Transverse colon (tissue), 4 donors: ENCODE measurements around the gene CEACAM7. TPM values are rescaled to one million over a fixed set of nuclear protein-coding genes. Genes with fewer than 3 reads are reported as not detected.
A peak's percentile ranks its signal among the peaks of the same experiment; 100 is the strongest.

Source experiments
- DNase-seq: peaks from one replicate; pipeline ENCODE4 v3.0.0-alpha.2; 2019
- H3K27ac ChIP-seq, 4 donors: fragments of 200-600 bp; sonication (generic); 2 replicates each; pipeline ENCODE4 v1.5.1; 2016 to 2018; ENCODE audit warnings: inconsistent platforms in 4 of 4
- H3K27me3 ChIP-seq: fragments of 200-600 bp; sonication (generic); 2 replicates; pipeline ENCODE4 v1.5.1; 2017; ENCODE audit warnings: inconsistent platforms
- H3K36me3 ChIP-seq, 4 donors: fragments of 200-600 bp; sonication (generic); 2 replicates each; pipeline ENCODE4 v1.5.1; 2017 to 2019; ENCODE audit warnings: inconsistent platforms in 4 of 4
- H3K4me1 ChIP-seq, 4 donors: fragments of 200-600 bp; sonication (generic); 2 replicates each; pipeline ENCODE4 v1.5.1; 2017 to 2020; ENCODE audit warnings: inconsistent platforms in 4 of 4
- H3K4me3 ChIP-seq, 4 donors: fragments of 200-600 bp; sonication (generic); 1 replicate in 1 of 4; 2 replicates in 3 of 4; pipeline versions ENCODE4 v1.5.1 to v1.6.1; 2017 to 2019; ENCODE audit warnings: inconsistent platforms in 4 of 4
- H3K9me3 ChIP-seq, 2 donors: fragments of 200-600 bp; sonication (generic); 2 replicates each; pipeline ENCODE4 v1.5.1; 2017 to 2019; ENCODE audit warnings: inconsistent platforms in 2 of 2
- CTCF ChIP-seq, 5 experiments: fragments of 200-600 bp in 3 of 5; fragments of 450-650 bp in 2 of 5; sonication (generic) in 3 of 5; IDR thresholded peaks; 1 replicate in 2 of 5; 2 replicates in 3 of 5; pipeline ENCODE4 v1.5.1; 2016 to 2017; ENCODE audit warnings: antibody characterized with exemption in 5 of 5, inconsistent platforms in 3 of 5, mild to moderate bottlenecking in 2 of 5, moderate library complexity in 1 of 5
- EP300 ChIP-seq: sonication (generic); formaldehyde crosslinking; IDR thresholded peaks from one replicate; pipeline ENCODE4 v1.6.1; 2017; ENCODE audit warnings: antibody characterized with exemption, low read depth
- POLR2A ChIP-seq: fragments of 450-650 bp; IDR thresholded peaks from one replicate; pipeline ENCODE4 v1.6.1; 2016; ENCODE audit warnings: antibody characterized with exemption, mild to moderate bottlenecking, moderate library complexity
- POLR2AphosphoS5 ChIP-seq, 3 donors: sonication (generic); formaldehyde crosslinking; IDR thresholded peaks; one replicate each; pipeline ENCODE4 v1.6.1; 2016; ENCODE audit warnings: antibody characterized with exemption in 3 of 3
- WGBS, 2 donors: methylation state at CpG; one replicate each; pipeline ENCODE4 v1.1.5; 2018; ENCODE audit warnings: low coverage in 1 of 2; 5-methylcytosine and 5-hydroxymethylcytosine counted together
- in situ Hi-C, 4 donors: fragments of 200-750 bp; cut with MboI; loops; one replicate each; pipeline versions ENCODE4 v1.15.0 to v1.15.1; 2017; ENCODE audit warnings: low sequenced_read_pairs in 3 of 4, low pct_ligation_motif_present in 1 of 4, low pct_unique_long_range_greater_than_20kb in 1 of 4
- intact Hi-C: fragments of 100-400 bp; cut with DNase I; formaldehyde crosslinking; loops from one replicate; pipeline ENCODE4 v1.15.1; 2023; ENCODE audit warnings: low total_unique reads
- total RNA-seq, 4 donors: library from RNA; depleted of rRNA; stranded (reverse); fragments of >200 nt; gene quantifications; one replicate each; pipeline ENCODE4 v1.1.0, GENCODE V29; 2016

The CEACAM7 gene
- total RNA-seq, 4 donors from 2014 or later: 26.3 to 2,498 (median 1,946) TPM

GRCh38 chr19:41691268-41691970, 3.3 kb upstream of the CEACAM7 start:
- H3K4me1 ChIP-seq: no peaks in the 10 kb centered on the region
- H3K27ac ChIP-seq: no peak overlapping the region
- no peaks in the 10 kb centered on the region for H3K36me3 ChIP-seq
- no peak overlapping the region for H3K4me3 ChIP-seq
- H3K27me3 ChIP-seq: no peaks in the 10 kb centered on the region
- intact Hi-C loops (no loop called here), in situ Hi-C loops (no loop called here)
- TF ChIP-seq EP300 (no peak), CTCF (IDR thresholded peaks at IDR 0.05) (peak; percentile 54 to 81 (median 68))
- DNase-seq: peak; percentile 62
- WGBS, 2 donors: 34% methylated on average over 20 of the region's 20 CpGs; no CpG with 5 or more reads in 1 of the 2 donors
- H3K9me3 ChIP-seq: no peaks in the 10 kb centered on the region

GRCh38 chr19:41690801-41691065, 2.7 kb upstream of the CEACAM7 start:
- TF ChIP-seq POLR2A (no peak), POLR2AphosphoS5 (IDR thresholded peaks at IDR 0.05) (no peak), EP300 (no peak), CTCF (IDR thresholded peaks at IDR 0.05) (no peak)
- intact Hi-C loops: no loop called here
- no peaks in the 10 kb centered on the region for H3K9me3 ChIP-seq

GRCh38 chr19:41689993-41690800, 2.1 kb upstream of the CEACAM7 start:
- TF ChIP-seq POLR2AphosphoS5 (IDR thresholded peaks at IDR 0.05): no peak
- no peak for TF ChIP-seq POLR2A
- TF ChIP-seq CTCF (IDR thresholded peaks at IDR 0.05): no peak
- TF ChIP-seq EP300: no peak
- no peak overlapping the region for H3K27ac ChIP-seq
- no peaks in the 10 kb centered on the region for H3K9me3 ChIP-seq
- H3K4me1 ChIP-seq: no peaks in the 10 kb centered on the region
- intact Hi-C loops: no loop called here
- no peak for DNase-seq
- in situ Hi-C loops: loop anchor here in 1 of 4 donors (10.0 kb wide), 1 partner anchor 135 kb away; no protein-coding TSS in a partner anchor
- no peak overlapping the region for H3K4me3 ChIP-seq
- no peaks in the 10 kb centered on the region for H3K36me3 ChIP-seq
- no peaks in the 10 kb centered on the region for H3K27me3 ChIP-seq
- 68 to 100% methylated on average over 1 to 4 of the region's 4 CpGs for WGBS, 2 donors

More at GRCh38 chr19:41690801-41691065, 2.7 kb upstream of the CEACAM7 start:
- no peak for DNase-seq
- Histone ChIP-seq H3K36me3 (no peaks in the 10 kb centered on the region), H3K4me1 (no peaks in the 10 kb centered on the region), H3K27me3 (no peaks in the 10 kb centered on the region), H3K4me3 (no peak overlapping the region), H3K27ac (no peak overlapping the region)
- WGBS, 2 donors: 82% methylated on average over 3 of the region's 3 CpGs; no CpG with 5 or more reads in 1 of the 2 donors
- in situ Hi-C loops: no loop called here

- H3K27me3 ChIP-seq: no peaks in the 10 kb centered on the region
- in situ Hi-C loops: loop anchor here in 1 of 4 donors (10.0 kb wide), 1 partner anchor 136 kb away; no protein-coding TSS in a partner anchor
- intact Hi-C loops: no loop called here
Measured at GRCh38 chr19:41688687-41689086, 617 bp upstream of the CEACAM7 start.

More at GRCh38 chr19:41688687-41689086, 617 bp upstream of the CEACAM7 start:
- no peak for TF ChIP-seq CTCF (IDR thresholded peaks at IDR 0.05)
- TF ChIP-seq POLR2AphosphoS5 (IDR thresholded peaks at IDR 0.05): no peak
- no peak for TF ChIP-seq POLR2A
- TF ChIP-seq EP300: no peak
- DNase-seq: no peak
- H3K36me3 ChIP-seq: no peaks in the 10 kb centered on the region
- no peak overlapping the region for H3K4me3 ChIP-seq
- H3K27ac ChIP-seq: peak overlapping the region in 3 of 4 donors; percentile 24 to 67 (median 55)
- H3K4me1 ChIP-seq: no peaks in the 10 kb centered on the region
- 63 to 92% methylated on average over 2 to 4 of the region's 4 CpGs for WGBS, 2 donors
- no peaks in the 10 kb centered on the region for H3K9me3 ChIP-seq
